Endodermal cell (in vitro differentiated cells): ENCODE data around the gene SNPH. TPM values are rescaled to one million over a fixed set of nuclear protein-coding genes. Genes with fewer than 3 reads are reported as not detected.

ENCODE experiments used
- DNase-seq: peaks from one replicate; pipeline ENCODE4 v3.0.0-alpha.2; 2017
- H3K27ac ChIP-seq: 2 replicates; pipeline ENCODE4 v1.5.1; 2013; ENCODE audit warnings: mild to moderate bottlenecking, low read depth, low read length, moderate library complexity
- H3K27me3 ChIP-seq: 2 replicates; pipeline ENCODE4 v1.6.1; 2013; ENCODE audit warnings: mild to moderate bottlenecking, low read length, moderate library complexity; ENCODE audit not compliant: insufficient read depth, control insufficient read depth, poor library complexity, severe bottlenecking
- H3K36me3 ChIP-seq: 2 replicates; pipeline ENCODE4 v1.7.0; 2013; ENCODE audit warnings: mild to moderate bottlenecking, low read length, moderate library complexity; ENCODE audit not compliant: control insufficient read depth, insufficient read depth
- H3K4me1 ChIP-seq: one replicate; pipeline ENCODE4 v1.7.0; 2013; ENCODE audit warnings: low read length; ENCODE audit not compliant: control insufficient read depth, insufficient read depth
- H3K4me3 ChIP-seq: 2 replicates; pipeline ENCODE4 v1.5.1; 2013; ENCODE audit warnings: mild to moderate bottlenecking, low read length, moderate library complexity
- H3K9ac ChIP-seq: 2 replicates; pipeline ENCODE4 v1.6.1; 2013; ENCODE audit warnings: mild to moderate bottlenecking, low read length, moderate library complexity; ENCODE audit not compliant: poor library complexity, severe bottlenecking; ENCODE audit errors: extremely low read depth
- H3K9me3 ChIP-seq: 2 replicates; pipeline ENCODE4 v1.6.1; 2013; ENCODE audit warnings: mild to moderate bottlenecking, low read length, moderate library complexity; ENCODE audit not compliant: control insufficient read depth
- H3K27ac Mint-ChIP-seq: 2 replicates; pipeline ENCODE4 v1.8.0; 2020; ENCODE audit warnings: mixed read lengths
- H3K27me3 Mint-ChIP-seq: 2 replicates; pipeline ENCODE4 v1.8.0; 2021; ENCODE audit warnings: mild to moderate bottlenecking, mixed read lengths; ENCODE audit not compliant: insufficient read depth
- H3K36me3 Mint-ChIP-seq: 2 replicates; pipeline ENCODE4 v1.8.0; 2020; ENCODE audit warnings: low read depth, mixed read lengths
- H3K4me1 Mint-ChIP-seq: 2 replicates; pipeline ENCODE4 v1.8.0; 2020; ENCODE audit warnings: mixed read lengths
- H3K4me3 Mint-ChIP-seq: 2 replicates; pipeline ENCODE4 v1.8.0; 2020; ENCODE audit warnings: mild to moderate bottlenecking, moderate library complexity, mixed read lengths
- H3K9me3 Mint-ChIP-seq: 2 replicates; pipeline ENCODE4 v1.8.0; 2020; ENCODE audit warnings: mild to moderate bottlenecking, mixed read lengths
- CTCF ChIP-seq: fragments of 200-600 bp; sonication (generic); conservative IDR thresholded peaks from 2 replicates; pipeline ENCODE4 v1.5.0; 2021; ENCODE audit warnings: antibody characterized with exemption, mild to moderate bottlenecking
- WGBS, 2 experiments: methylation state at CpG; one replicate each; pipeline versions ENCODE4 v1.1.5 to v1.1.7; 2013; ENCODE audit warnings: missing lambda C conversion rate in 2 of 2, mixed read lengths in 1 of 2; ENCODE audit not compliant: insufficient coverage in 1 of 2, insufficient read length in 1 of 2; 5-methylcytosine and 5-hydroxymethylcytosine counted together
- total RNA-seq, 2 donors: library from RNA; stranded (reverse); fragmentation: NEBNext Ultra II Directional in 1 of 2; extraction: Animal tissue kit (Norgen Biotek cat#: 25700) in 1 of 2; gene quantifications; 2 replicates in 1 of 2; 3 replicates in 1 of 2; pipeline ENCODE4 v1.2.1, GENCODE V29; 2021

The SNPH gene
- total RNA-seq, 2 donors from 2014 or later = 2.2 to 4.9 TPM

GRCh38 chr20:1264727-1265126, 1.4 kb upstream of the SNPH start:
- H3K4me1 Mint-ChIP-seq = peaks cover 21% of the 10 kb centered on the region
- no peak overlapping the region for H3K27ac ChIP-seq
- no peak overlapping the region for H3K9ac ChIP-seq
- H3K4me3 Mint-ChIP-seq = no peak overlapping the region
- H3K4me1 ChIP-seq = peaks cover 8% of the 10 kb centered on the region
- H3K27me3 ChIP-seq = peaks cover 8% of the 10 kb centered on the region
- H3K36me3 ChIP-seq = no peaks in the 10 kb centered on the region
- WGBS, 2 experiments = 77 to 94% methylated on average over 2 of the region's 2 CpGs
- DNase-seq = no peak
- TF ChIP-seq CTCF = no peak
- no peaks in the 10 kb centered on the region for H3K9me3 Mint-ChIP-seq
- no peak overlapping the region for H3K27ac Mint-ChIP-seq
- H3K4me3 ChIP-seq = no peak overlapping the region
- no peaks in the 10 kb centered on the region for H3K9me3 ChIP-seq
- H3K27me3 Mint-ChIP-seq = peaks cover 8% of the 10 kb centered on the region
- no peaks in the 10 kb centered on the region for H3K36me3 Mint-ChIP-seq

GRCh38 chr20:1265226-1265915, 723 bp upstream of the SNPH start:
- WGBS, 2 experiments = 90 to 93% methylated on average over 2 to 3 of the region's 4 CpGs
- Histone ChIP-seq H3K9me3 (no peaks in the 10 kb centered on the region), H3K4me3 (peak overlapping the region; percentile 78), H3K4me1 (peaks cover 8% of the 10 kb centered on the region), H3K27me3 (peaks cover 8% of the 10 kb centered on the region), H3K9ac (no peak overlapping the region), H3K36me3 (no peaks in the 10 kb centered on the region), H3K27ac (no peak overlapping the region)
- Mint-ChIP-seq H3K9me3 (no peaks in the 10 kb centered on the region), H3K36me3 (no peaks in the 10 kb centered on the region), H3K4me3 (peak overlapping the region; percentile 56), H3K27ac (no peak overlapping the region), H3K4me1 (peaks cover 21% of the 10 kb centered on the region), H3K27me3 (peaks cover 8% of the 10 kb centered on the region)
- no peak for DNase-seq
- TF ChIP-seq CTCF = no peak

- H3K27ac ChIP-seq = no peak overlapping the region
- peak overlapping the region; percentile 82 for H3K27ac Mint-ChIP-seq
- H3K36me3 Mint-ChIP-seq = no peaks in the 10 kb centered on the region
- peaks cover 8% of the 10 kb centered on the region for H3K27me3 ChIP-seq
- peaks cover 8% of the 10 kb centered on the region for H3K27me3 Mint-ChIP-seq
- no peak for DNase-seq
- peak overlapping the region; percentile 78 for H3K4me3 ChIP-seq
- H3K9me3 ChIP-seq = no peaks in the 10 kb centered on the region
- peaks cover 8% of the 10 kb centered on the region for H3K4me1 ChIP-seq
- H3K9me3 Mint-ChIP-seq = no peaks in the 10 kb centered on the region
- TF ChIP-seq CTCF = no peak
- no peak overlapping the region for H3K9ac ChIP-seq
- H3K4me1 Mint-ChIP-seq = peaks cover 21% of the 10 kb centered on the region
- no peaks in the 10 kb centered on the region for H3K36me3 ChIP-seq
- peak overlapping the region; percentile 56 for H3K4me3 Mint-ChIP-seq
- WGBS, 2 experiments = 1% methylated on average over 10 of the region's 10 CpGs; no CpG with 5 or more reads in 1 of the 2 experiments
Measured at GRCh38 chr20:1265916-1266166, 253 bp upstream of the SNPH start.
